Hematopoietic multipotent progenitor cell treated with erythropoietin and hydrocortisone succinate and interleukin-3 and kit ligand, for 15 days (in vitro differentiated cells): ENCODE data around the gene DBNDD2.

Experiments used
- DNase-seq: peaks from one replicate; pipeline ENCODE4 v3.0.0-alpha.2; 2015; ENCODE audit warnings: low spot score

DBNDD2 gene

GRCh38 chr20:45452772-45453691, 44.9 kb downstream of the DBNDD2 start:
- no peak for DNase-seq

- DNase-seq, result no peak
Measured at GRCh38 chr20:45456632-45457031, 48.5 kb downstream of the DBNDD2 start.

- no peak for DNase-seq
Measured at GRCh38 chr20:45459606-45460005, 51.5 kb downstream of the DBNDD2 start.
